ENCODE results near the gene CEP131. TPM values are rescaled to one million over a fixed set of nuclear protein-coding genes. Genes with fewer than 3 reads are reported as not detected.

Gene CEP131
- total and polyA plus RNA-seq, 2 of the 4 experiments (the other 2 are of a cell fraction), result 4.8 to 9.6 TPM

GRCh38 chr17:81213978-81214377 is 8.8 kb downstream of the CEP131 start:
- Histone ChIP-seq H3K56ac (ENCODE audit: extremely low read depth, insufficient read depth, low read length) (no peak overlapping the region), H3K9me1 (ENCODE audit: insufficient read depth, low read length) (no peaks in the 10 kb centered on the region), H3K18ac (ENCODE audit: low read depth, low read length) (no peak overlapping the region), H2BK120ac (ENCODE audit: low read depth, low read length) (no peak overlapping the region), H3K27me3 (ENCODE audit: control insufficient read depth, insufficient read depth, low read length) (no peaks in the 10 kb centered on the region), H3K9me3 (ENCODE audit: control insufficient read depth, insufficient read depth, low read length) (no peaks in the 10 kb centered on the region), H3K27ac (ENCODE audit: insufficient read depth, low read length) (no peak overlapping the region), H2BK20ac (ENCODE audit: low read depth, low read length) (no peak overlapping the region), H3K4me3 (ENCODE audit: insufficient read depth, low read depth, low read length) (no peak overlapping the region), H3K4me2 (ENCODE audit: low read depth, low read length) (no peak overlapping the region), H3K36me3 (ENCODE audit: control insufficient read depth, insufficient read depth, low read length) (no peaks in the 10 kb centered on the region), H4K91ac (ENCODE audit: insufficient read depth, low read depth, low read length) (no peak overlapping the region), H2AK9ac (replicated peaks; ENCODE audit: low read depth, low read length, poor library complexity) (no peak overlapping the region), H3K79me1 (ENCODE audit: low read depth in 1 of 2, low read length in 2 of 2) (peaks cover 0 to 6% of the 10 kb centered on the region in 2 experiments; a peak in 1 of 4 replicates), H2AK5ac (ENCODE audit: low read depth, low read length) (no peak overlapping the region), H3K23ac (ENCODE audit: low read depth, low read length) (no peak overlapping the region), H2BK5ac (ENCODE audit: low read depth, low read length, poor library complexity, severe bottlenecking) (no peak overlapping the region), H2BK15ac (ENCODE audit: low read depth, low read length) (no peak overlapping the region), H3K14ac (replicated peaks; ENCODE audit: low read depth, low read length) (no peak overlapping the region), H3K4me1 (ENCODE audit: control insufficient read depth, insufficient read depth, low read length) (no peaks in the 10 kb centered on the region), H4K8ac (ENCODE audit: low read depth in 2 of 2, low read length in 2 of 2) (no peak overlapping the region), H4K5ac (ENCODE audit: low read depth, low read length) (no peak overlapping the region), H3K4ac (ENCODE audit: low read depth, low read length) (no peak overlapping the region), H4K20me1 (ENCODE audit: insufficient read depth, low read length) (no peaks in the 10 kb centered on the region; the same call in 1 of the 2 replicates), H3K9ac (ENCODE audit: low read depth, low read length) (no peak overlapping the region), H2AFZ (replicated peaks; ENCODE audit: low read length, poor library complexity) (no peak overlapping the region)
- POLR2A ChIA-PET (ENCODE audit: unreplicated experiment), result no interaction called here
- TF ChIP-seq POLR2A (IDR thresholded peaks at IDR 0.05; ENCODE audit: low read depth, low read length), result no peak
- TF ChIP-seq FOS (IDR thresholded peaks at IDR 0.05; ENCODE audit: low read depth, low read length), result no peak
- no peak for TF ChIP-seq RAD21 (IDR thresholded peaks at IDR 0.05; ENCODE audit: low read length)
- TF ChIP-seq RCOR1 (IDR thresholded peaks at IDR 0.05; ENCODE audit: insufficient replicate concordance, low read length), result no peak
- TF ChIP-seq MXI1 (IDR thresholded peaks at IDR 0.05; ENCODE audit: borderline replicate concordance, low read depth, low read length), result no peak
- TF ChIP-seq MAFK (IDR thresholded peaks at IDR 0.05; ENCODE audit: low read depth, low read length), result no peak
- no peak for TF ChIP-seq RFX5 (IDR thresholded peaks at IDR 0.05; ENCODE audit: low read depth, low read length)
- no peak for TF ChIP-seq USF2 (IDR thresholded peaks at IDR 0.05; ENCODE audit: low read depth, low read length)
- no peak for TF ChIP-seq BHLHE40 (IDR thresholded peaks at IDR 0.05; ENCODE audit: low read depth, low read length)
- TF ChIP-seq, protein P1, sequence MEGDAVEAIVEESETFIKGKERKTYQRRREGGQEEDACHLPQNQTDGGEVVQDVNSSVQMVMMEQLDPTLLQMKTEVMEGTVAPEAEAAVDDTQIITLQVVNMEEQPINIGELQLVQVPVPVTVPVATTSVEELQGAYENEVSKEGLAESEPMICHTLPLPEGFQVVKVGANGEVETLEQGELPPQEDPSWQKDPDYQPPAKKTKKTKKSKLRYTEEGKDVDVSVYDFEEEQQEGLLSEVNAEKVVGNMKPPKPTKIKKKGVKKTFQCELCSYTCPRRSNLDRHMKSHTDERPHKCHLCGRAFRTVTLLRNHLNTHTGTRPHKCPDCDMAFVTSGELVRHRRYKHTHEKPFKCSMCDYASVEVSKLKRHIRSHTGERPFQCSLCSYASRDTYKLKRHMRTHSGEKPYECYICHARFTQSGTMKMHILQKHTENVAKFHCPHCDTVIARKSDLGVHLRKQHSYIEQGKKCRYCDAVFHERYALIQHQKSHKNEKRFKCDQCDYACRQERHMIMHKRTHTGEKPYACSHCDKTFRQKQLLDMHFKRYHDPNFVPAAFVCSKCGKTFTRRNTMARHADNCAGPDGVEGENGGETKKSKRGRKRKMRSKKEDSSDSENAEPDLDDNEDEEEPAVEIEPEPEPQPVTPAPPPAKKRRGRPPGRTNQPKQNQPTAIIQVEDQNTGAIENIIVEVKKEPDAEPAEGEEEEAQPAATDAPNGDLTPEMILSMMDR (conservative IDR thresholded peaks at IDR 0.05; ENCODE audit: low read depth, low read length), result no peak
- TF ChIP-seq MAZ (IDR thresholded peaks at IDR 0.05; ENCODE audit: borderline replicate concordance, low read depth, low read length), result no peak
- TF ChIP-seq, protein P2, sequence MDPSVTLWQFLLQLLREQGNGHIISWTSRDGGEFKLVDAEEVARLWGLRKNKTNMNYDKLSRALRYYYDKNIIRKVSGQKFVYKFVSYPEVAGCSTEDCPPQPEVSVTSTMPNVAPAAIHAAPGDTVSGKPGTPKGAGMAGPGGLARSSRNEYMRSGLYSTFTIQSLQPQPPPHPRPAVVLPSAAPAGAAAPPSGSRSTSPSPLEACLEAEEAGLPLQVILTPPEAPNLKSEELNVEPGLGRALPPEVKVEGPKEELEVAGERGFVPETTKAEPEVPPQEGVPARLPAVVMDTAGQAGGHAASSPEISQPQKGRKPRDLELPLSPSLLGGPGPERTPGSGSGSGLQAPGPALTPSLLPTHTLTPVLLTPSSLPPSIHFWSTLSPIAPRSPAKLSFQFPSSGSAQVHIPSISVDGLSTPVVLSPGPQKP (IDR thresholded peaks at IDR 0.05; ENCODE audit: borderline replicate concordance, low read depth, low read length), result no peak
- no peak for TF ChIP-seq CEBPB (IDR thresholded peaks at IDR 0.05; ENCODE audit: low read depth, low read length)
- TF ChIP-seq CHD1 (IDR thresholded peaks at IDR 0.05; ENCODE audit: low read depth, low read length), result no peak
- ATAC-seq (ENCODE audit: low read depth) (no peak), DNase-seq (no peak)
- intact Hi-C loops (cut with micrococcal nuclease) (no loop called here), in situ Hi-C loops (cut with MboI; ENCODE audit: low sequenced_read_pairs) (no loop called here), dilution Hi-C loops (cut with HindIII; ENCODE audit: low sequenced_read_pairs, unreplicated experiment) (no loop called here)
- BruUV-seq (replicated peaks), result no TSS peak
- no CpG with 5 or more reads among the region's 8 CpGs for WGBS, 2 experiments (ENCODE audit: extremely low coverage in 2 of 2, insufficient read length in 1 of 2)
- CTCF ChIA-PET, result no interaction called here

Measured in IMR-90 (cell line).